H9 (cell line): ENCODE results near the gene GPR68. TPM values are rescaled to one million over a fixed set of nuclear protein-coding genes. Genes with fewer than 3 reads are reported as not detected.

Source experiments
- DNase-seq: peaks from one replicate; pipeline ENCODE4 v3.0.0-alpha.2; 2017
- H2AFZ ChIP-seq: one replicate; pipeline ENCODE4 v1.6.1; 2013; ENCODE audit warnings: mild to moderate bottlenecking, low read length, control low read depth, moderate library complexity
- H2AK5ac ChIP-seq: 2 replicates; pipeline ENCODE4 v1.6.1; 2013; ENCODE audit warnings: low read length, control low read depth, mixed read lengths; ENCODE audit not compliant: insufficient read length
- H2BK120ac ChIP-seq: one replicate; pipeline ENCODE4 v1.6.1; 2013; ENCODE audit warnings: low read depth, mild to moderate bottlenecking, low read length, control low read depth, inconsistent platforms; ENCODE audit not compliant: poor library complexity, severe bottlenecking
- H2BK12ac ChIP-seq: 2 replicates; pipeline ENCODE4 v1.6.1; 2013; ENCODE audit warnings: low read length, control low read depth, mixed read lengths, low read depth; ENCODE audit not compliant: insufficient read length
- H2BK15ac ChIP-seq: 2 replicates; pipeline ENCODE4 v1.6.1; 2013; ENCODE audit warnings: low read depth, low read length, control low read depth
- H2BK20ac ChIP-seq: one replicate; pipeline ENCODE4 v1.6.1; 2013; ENCODE audit warnings: low read depth, mild to moderate bottlenecking, low read length, control low read depth, inconsistent platforms; ENCODE audit not compliant: poor library complexity, severe bottlenecking
- H2BK5ac ChIP-seq: 2 replicates; pipeline ENCODE4 v1.6.1; 2013; ENCODE audit warnings: low read length, control low read depth, mixed read lengths; ENCODE audit not compliant: insufficient read length
- H3K14ac ChIP-seq: 2 replicates; pipeline ENCODE4 v1.6.1; 2013; ENCODE audit warnings: low read length, control low read depth; ENCODE audit not compliant: insufficient read depth
- H3K18ac ChIP-seq: 2 replicates; pipeline ENCODE4 v1.6.1; 2013; ENCODE audit warnings: low read depth, mild to moderate bottlenecking, mixed read lengths, low read length, control low read depth; ENCODE audit not compliant: insufficient read length
- H3K23ac ChIP-seq: 2 replicates; pipeline ENCODE4 v1.6.1; 2013; ENCODE audit warnings: low read length, control low read depth, mixed read lengths, low read depth; ENCODE audit not compliant: insufficient read length
- H3K23me2 ChIP-seq: 2 replicates; pipeline ENCODE4 v1.6.1; 2013; ENCODE audit warnings: low read depth, mild to moderate bottlenecking, mixed read lengths, low read length, control low read depth; ENCODE audit not compliant: insufficient read length, poor library complexity, severe bottlenecking
- H3K27ac ChIP-seq: 2 replicates; pipeline ENCODE4 v1.5.1; 2013; ENCODE audit warnings: low read length, control low read depth, mixed read lengths, low read depth; ENCODE audit not compliant: insufficient read length
- H3K27me3 ChIP-seq: 2 replicates; pipeline ENCODE4 v1.6.1; 2013; ENCODE audit warnings: low read length, control low read depth, inconsistent platforms; ENCODE audit not compliant: insufficient read depth
- H3K4ac ChIP-seq: 2 replicates; pipeline ENCODE4 v1.6.1; 2013; ENCODE audit warnings: low read depth, mild to moderate bottlenecking, control low read depth, inconsistent platforms, low read length, moderate library complexity
- H3K4me1 ChIP-seq: 2 replicates; pipeline ENCODE4 v1.6.1; 2013; ENCODE audit warnings: low read length, control low read depth, inconsistent platforms; ENCODE audit not compliant: insufficient read depth
- H3K4me2 ChIP-seq: 2 replicates; pipeline ENCODE4 v1.6.1; 2013; ENCODE audit warnings: low read length, control low read depth, mixed read lengths; ENCODE audit not compliant: insufficient read length, insufficient read depth
- H3K56ac ChIP-seq: 2 replicates; pipeline ENCODE4 v1.6.1; 2013; ENCODE audit warnings: low read depth, mild to moderate bottlenecking, mixed read lengths, low read length, control low read depth; ENCODE audit not compliant: insufficient read length
- H3K79me1 ChIP-seq: 2 replicates; pipeline ENCODE4 v1.6.1; 2013; ENCODE audit warnings: low read depth, mild to moderate bottlenecking, moderate library complexity, low read length, control low read depth, inconsistent platforms; ENCODE audit not compliant: insufficient read depth, poor library complexity, severe bottlenecking
- H3K79me2 ChIP-seq: 2 replicates; pipeline ENCODE4 v1.6.1; 2013; ENCODE audit warnings: low read length, control low read depth, inconsistent platforms; ENCODE audit not compliant: insufficient read depth
- H3K9ac ChIP-seq: 2 replicates; pipeline ENCODE4 v1.6.1; 2013; ENCODE audit warnings: low read length, control low read depth, mixed read lengths; ENCODE audit not compliant: insufficient read length; ENCODE audit errors: extremely low read depth
- H3K9me3 ChIP-seq: one replicate; pipeline ENCODE4 v1.6.1; 2013; ENCODE audit warnings: low read depth, low read length, inconsistent platforms; ENCODE audit not compliant: control insufficient read depth
- H3T11ph ChIP-seq: one replicate; pipeline ENCODE4 v1.6.1; 2013; ENCODE audit warnings: mild to moderate bottlenecking, low read length, control low read depth, inconsistent platforms
- H4K20me1 ChIP-seq: one replicate; pipeline ENCODE4 v1.6.1; 2013; ENCODE audit not compliant: control insufficient read depth, insufficient read length, insufficient read depth
- H4K5ac ChIP-seq: 2 replicates; pipeline ENCODE4 v1.6.1; 2013; ENCODE audit warnings: low read depth, mild to moderate bottlenecking, mixed read lengths, low read length, control low read depth; ENCODE audit not compliant: insufficient read length
- H4K8ac ChIP-seq: replicated peaks from 2 replicates; pipeline ENCODE4 v1.6.1; 2013; ENCODE audit warnings: low read length, control low read depth, mixed read lengths, low read depth; ENCODE audit not compliant: insufficient read length
- H4K91ac ChIP-seq: 2 replicates; pipeline ENCODE4 v1.6.1; 2013; ENCODE audit warnings: low read depth, mild to moderate bottlenecking, moderate library complexity, mixed read lengths, low read length, control low read depth; ENCODE audit not compliant: insufficient read length
- H3K27ac Mint-ChIP-seq, 3 experiments: 2 replicates in 2 of 3; 3 replicates in 1 of 3; pipeline ENCODE4 v1.8.0; 2020 to 2021; ENCODE audit warnings: mixed read lengths in 3 of 3, mild to moderate bottlenecking in 1 of 3, moderate library complexity in 1 of 3
- H3K27me3 Mint-ChIP-seq: 2 replicates; pipeline ENCODE4 v1.8.0; 2021; ENCODE audit warnings: low read depth, mild to moderate bottlenecking, moderate library complexity, mixed read lengths
- H3K36me3 Mint-ChIP-seq, 3 experiments: 2 replicates in 2 of 3; 3 replicates in 1 of 3; pipeline ENCODE4 v1.8.0; 2020 to 2021; ENCODE audit warnings: low read depth in 3 of 3, mixed read lengths in 3 of 3; ENCODE audit not compliant: insufficient read depth in 1 of 3
- H3K4me1 Mint-ChIP-seq, 2 experiments: 2 replicates each; pipeline ENCODE4 v1.8.0; 2020; ENCODE audit warnings: mixed read lengths in 2 of 2
- H3K4me3 Mint-ChIP-seq, 2 experiments: 2 replicates in 1 of 2; 3 replicates in 1 of 2; pipeline ENCODE4 v1.8.0; 2020 to 2021; ENCODE audit warnings: mild to moderate bottlenecking in 2 of 2, mixed read lengths in 2 of 2, moderate library complexity in 1 of 2
- H3K9me3 Mint-ChIP-seq, 2 experiments: 2 replicates in 1 of 2; 3 replicates in 1 of 2; pipeline ENCODE4 v1.8.0; 2020; ENCODE audit warnings: mild to moderate bottlenecking in 2 of 2, mixed read lengths in 2 of 2, moderate library complexity in 1 of 2
- WGBS: extraction: QIAGEN DNeasy Blood & Tissue Kit; methylation state at CpG from one replicate; pipeline ENCODE4 v1.1.7; 2013; ENCODE audit warnings: missing lambda C conversion rate, low lambda C conversion rate, mixed read lengths; ENCODE audit not compliant: insufficient read length; ENCODE audit errors: extremely low coverage; 5-methylcytosine and 5-hydroxymethylcytosine counted together
- total RNA-seq: library from RNA; stranded (reverse); gene quantifications from 2 replicates; pipeline ENCODE4 v1.2.1, GENCODE V29; 2021
- TF ChIP-seq, protein P1 (sequence below): fragments of 200-600 bp; sonication (generic); conservative IDR thresholded peaks from 3 replicates; pipeline ENCODE4 v1.8.0; 2021; ENCODE audit warnings: antibody characterized with exemption, mild to moderate bottlenecking

GPR68 gene
- total RNA-seq, 1 experiment from 2014 or later: 0.33 TPM

DNA sequence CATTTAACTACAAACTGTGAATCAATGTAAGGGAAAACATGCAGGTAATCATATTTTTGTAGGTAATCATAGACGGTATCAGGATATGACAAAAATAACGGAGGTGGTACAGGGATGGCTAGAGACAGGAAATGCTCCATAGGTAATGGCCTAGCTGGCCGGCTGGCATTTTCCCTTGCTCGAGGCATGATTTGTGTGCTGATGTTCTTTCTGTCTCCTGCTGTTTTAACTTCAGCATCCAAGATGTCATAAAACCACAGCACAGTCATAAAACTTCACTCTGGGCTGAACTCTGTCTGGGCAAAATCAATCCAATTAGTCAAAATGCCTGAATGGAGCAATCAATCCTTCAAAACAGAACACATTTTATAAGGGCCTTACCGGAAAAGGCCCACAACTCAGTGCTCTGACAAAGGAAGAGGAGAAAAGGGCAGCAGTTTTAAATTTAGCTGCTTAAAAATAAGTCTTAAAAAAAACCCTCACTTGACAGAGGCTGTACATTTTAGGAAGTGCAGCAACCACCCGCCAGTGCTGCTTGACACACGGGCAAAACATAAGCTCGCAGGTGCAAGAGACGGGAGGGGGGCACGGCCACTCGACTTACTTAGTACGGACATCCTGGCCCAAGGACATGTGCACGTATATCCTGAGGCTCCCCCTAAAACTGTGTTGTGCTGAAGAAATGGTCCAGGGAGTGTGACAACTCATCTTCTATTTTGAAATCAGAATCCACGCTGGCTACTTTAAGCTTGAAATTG, 40.5 kb upstream of the GPR68 start:
- peaks cover 6 to 74% (median 37%) of the 10 kb centered on the region in 3 experiments; a peak in 6 of 7 replicates for H3K36me3 Mint-ChIP-seq
- no peak overlapping the region for H3T11ph ChIP-seq

More for the DNA sequence above, 40.5 kb upstream of the GPR68 start:
- TF ChIP-seq, protein P1, sequence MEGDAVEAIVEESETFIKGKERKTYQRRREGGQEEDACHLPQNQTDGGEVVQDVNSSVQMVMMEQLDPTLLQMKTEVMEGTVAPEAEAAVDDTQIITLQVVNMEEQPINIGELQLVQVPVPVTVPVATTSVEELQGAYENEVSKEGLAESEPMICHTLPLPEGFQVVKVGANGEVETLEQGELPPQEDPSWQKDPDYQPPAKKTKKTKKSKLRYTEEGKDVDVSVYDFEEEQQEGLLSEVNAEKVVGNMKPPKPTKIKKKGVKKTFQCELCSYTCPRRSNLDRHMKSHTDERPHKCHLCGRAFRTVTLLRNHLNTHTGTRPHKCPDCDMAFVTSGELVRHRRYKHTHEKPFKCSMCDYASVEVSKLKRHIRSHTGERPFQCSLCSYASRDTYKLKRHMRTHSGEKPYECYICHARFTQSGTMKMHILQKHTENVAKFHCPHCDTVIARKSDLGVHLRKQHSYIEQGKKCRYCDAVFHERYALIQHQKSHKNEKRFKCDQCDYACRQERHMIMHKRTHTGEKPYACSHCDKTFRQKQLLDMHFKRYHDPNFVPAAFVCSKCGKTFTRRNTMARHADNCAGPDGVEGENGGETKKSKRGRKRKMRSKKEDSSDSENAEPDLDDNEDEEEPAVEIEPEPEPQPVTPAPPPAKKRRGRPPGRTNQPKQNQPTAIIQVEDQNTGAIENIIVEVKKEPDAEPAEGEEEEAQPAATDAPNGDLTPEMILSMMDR: no peak
- H2BK12ac ChIP-seq: no peak overlapping the region
- H3K4me1 Mint-ChIP-seq: peaks cover 0 to 3% of the 10 kb centered on the region in 2 experiments; a peak in 1 of 4 replicates
- H3K27ac ChIP-seq: no peak overlapping the region
- no peak overlapping the region for H2BK15ac ChIP-seq
- H3K27me3 Mint-ChIP-seq: no peaks in the 10 kb centered on the region
- H3K4ac ChIP-seq: no peak overlapping the region
- H3K79me2 ChIP-seq: no peaks in the 10 kb centered on the region
- no peak overlapping the region for H4K8ac ChIP-seq
- no peak overlapping the region for H3K18ac ChIP-seq
- H4K20me1 ChIP-seq: no peaks in the 10 kb centered on the region
- H3K56ac ChIP-seq: no peak overlapping the region
- DNase-seq: no peak
- no peak overlapping the region for H3K9ac ChIP-seq
- no peaks in the 10 kb centered on the region for H3K79me1 ChIP-seq
- H2BK5ac ChIP-seq: no peak overlapping the region
- no peak overlapping the region for H4K5ac ChIP-seq
- H3K4me2 ChIP-seq: no peak overlapping the region
- no peak overlapping the region; a peak in 1 of 7 replicates for H3K27ac Mint-ChIP-seq
- H3K9me3 ChIP-seq: no peaks in the 10 kb centered on the region
- no peak overlapping the region for H3K14ac ChIP-seq
- no peak overlapping the region for H2AFZ ChIP-seq
- no peak overlapping the region for H3K23ac ChIP-seq
- no peak overlapping the region for H2AK5ac ChIP-seq
- no peak overlapping the region for H2BK120ac ChIP-seq
- no CpG with 5 or more reads among the region's 14 CpGs for WGBS
- no peaks in the 10 kb centered on the region for H3K23me2 ChIP-seq
- H2BK20ac ChIP-seq: no peak overlapping the region
- no peaks in the 10 kb centered on the region for H3K9me3 Mint-ChIP-seq
- H3K4me1 ChIP-seq: no peaks in the 10 kb centered on the region
- no peak overlapping the region for H3K4me3 Mint-ChIP-seq
- H4K91ac ChIP-seq: no peak overlapping the region
- no peaks in the 10 kb centered on the region for H3K27me3 ChIP-seq
